B cell (primary cell): ENCODE results near the gene CD2. TPM values are rescaled to one million over a fixed set of nuclear protein-coding genes. Genes with fewer than 3 reads are reported as not detected.

Experiments
- ATAC-seq: fragments of 200-7000 bp; cut with Tn5 transposase; one replicate; pipeline ENCODE4 v1.10.0; 2021; ENCODE audit warnings: low read depth, mild to moderate bottlenecking, moderate number of reproducible peaks, moderate library complexity
- CTCF ChIA-PET: fragments of 350-600 bp; sonication (Branson Sonifier 250); formaldehyde crosslinking; loops from one replicate; lab custom pipeline; 2021; ENCODE audit warnings: antibody characterized with exemption, inconsistent platforms; lab: Charles Lee
- POLR2A ChIA-PET: fragments of 350-600 bp; sonication (Branson Sonifier 250); formaldehyde crosslinking; loops from one replicate; lab custom pipeline; 2021; ENCODE audit warnings: antibody characterized with exemption; lab: Charles Lee
- DNase-seq: peaks from one replicate; pipeline ENCODE4 v3.0.0; 2013
- H2AFZ ChIP-seq: 2 replicates; pipeline ENCODE4 v1.6.1; 2012; ENCODE audit warnings: mild to moderate bottlenecking, low read depth, low read length; ENCODE audit not compliant: insufficient read depth, poor library complexity, severe bottlenecking
- H3K27ac ChIP-seq, 2 donors: 1 replicate in 1 of 2; 2 replicates in 1 of 2; pipeline ENCODE4 v1.5.1; 2012 to 2013; ENCODE audit warnings: low read length in 2 of 2, mild to moderate bottlenecking in 2 of 2, moderate library complexity in 1 of 2
- H3K27me3 ChIP-seq, 4 experiments: fragments of 200-600 bp in 1 of 4; sonication (generic) in 1 of 4; replicated peaks in 1 of 4; 1 replicate in 2 of 4; 2 replicates in 2 of 4; pipeline versions ENCODE4 v1.6.1 to v1.7.0; 2013 to 2016; ENCODE audit warnings: low read length in 3 of 4, mild to moderate bottlenecking in 2 of 4, mixed read lengths in 1 of 4, moderate library complexity in 1 of 4; ENCODE audit not compliant: insufficient read depth in 4 of 4, control insufficient read depth in 3 of 4; ENCODE audit errors: control extremely low read depth in 1 of 4
- H3K36me3 ChIP-seq, 2 experiments: replicated peaks in 1 of 2; 1 replicate in 1 of 2; 2 replicates in 1 of 2; pipeline versions ENCODE4 v1.6.1 to v1.7.1; 2013; ENCODE audit warnings: low read length in 1 of 2; ENCODE audit not compliant: insufficient read depth in 2 of 2, control insufficient read depth in 1 of 2; ENCODE audit errors: control extremely low read depth in 1 of 2, extremely low read depth in 1 of 2
- H3K4me1 ChIP-seq, 2 donors: fragments of 200-600 bp in 1 of 2; sonication (generic) in 1 of 2; 1 replicate in 1 of 2; 2 replicates in 1 of 2; pipeline versions ENCODE4 v1.5.1 to v1.6.1; 2013 to 2017; ENCODE audit warnings: low read length in 2 of 2; ENCODE audit not compliant: control insufficient read depth in 2 of 2, insufficient read depth in 2 of 2
- H3K4me2 ChIP-seq: replicated peaks from 2 replicates; pipeline ENCODE3; 2012; ENCODE audit warnings: mild to moderate bottlenecking, low read depth, low read length; ENCODE audit not compliant: poor library complexity, severe bottlenecking
- H3K4me3 ChIP-seq, 5 experiments: fragments of 200-600 bp in 1 of 5; sonication (generic) in 1 of 5; 1 replicate in 3 of 5; 2 replicates in 2 of 5; pipeline versions ENCODE4 v1.5.1 to v1.7.0; 2011 to 2016; ENCODE audit warnings: low read length in 4 of 5, mild to moderate bottlenecking in 4 of 5, low read depth in 2 of 5, control low read depth in 1 of 5, moderate library complexity in 1 of 5; ENCODE audit not compliant: insufficient read depth in 1 of 5; ENCODE audit errors: control extremely low read depth in 1 of 5, extremely low read depth in 1 of 5
- H3K79me2 ChIP-seq: fragments of 200-600 bp; sonication (generic); one replicate; pipeline ENCODE4 v1.6.0; 2016; ENCODE audit warnings: low read length; ENCODE audit not compliant: control insufficient read depth, insufficient read depth
- H3K9ac ChIP-seq: fragments of 200-600 bp; sonication (generic); 2 replicates; pipeline ENCODE4 v1.6.1; 2017; ENCODE audit warnings: mild to moderate bottlenecking, low read length, moderate library complexity
- H3K9me3 ChIP-seq, 3 donors: one replicate each; pipeline versions ENCODE4 v1.6.1 to v1.7.1; 2013; ENCODE audit warnings: low read length in 2 of 3; ENCODE audit not compliant: control insufficient read depth in 2 of 3, insufficient read depth in 1 of 3; ENCODE audit errors: control extremely low read depth in 1 of 3
- H4K20me1 ChIP-seq: 2 replicates; pipeline ENCODE4 v1.6.0; 2012; ENCODE audit warnings: mild to moderate bottlenecking, low read length; ENCODE audit not compliant: insufficient read depth, control insufficient read depth, poor library complexity, severe bottlenecking
- H3K27ac Mint-ChIP-seq: one replicate; pipeline ENCODE4 v1.8.0; 2021; ENCODE audit warnings: mixed read lengths
- H3K27me3 Mint-ChIP-seq: one replicate; pipeline ENCODE4 v1.8.0; 2021; ENCODE audit warnings: mixed read lengths
- H3K4me1 Mint-ChIP-seq: one replicate; pipeline ENCODE4 v1.8.0; 2021; ENCODE audit warnings: mixed read lengths
- H3K4me3 Mint-ChIP-seq: one replicate; pipeline ENCODE4 v1.8.0; 2021; ENCODE audit warnings: mixed read lengths
- H3K9me3 Mint-ChIP-seq: one replicate; pipeline ENCODE4 v1.8.0; 2022; ENCODE audit warnings: mixed read lengths; ENCODE audit not compliant: insufficient read depth
- CTCF ChIP-seq: fragments of 200-600 bp; IDR thresholded peaks from one replicate; pipeline ENCODE4 v1.8.0; 2022; ENCODE audit warnings: antibody characterized with exemption, mild to moderate bottlenecking
- EZH2 ChIP-seq: IDR thresholded peaks from 2 replicates; pipeline ENCODE4 v1.6.1; 2012; ENCODE audit warnings: borderline replicate concordance, low read depth, mild to moderate bottlenecking, moderate library complexity, low read length; ENCODE audit not compliant: insufficient read depth, poor library complexity, severe bottlenecking
- WGBS: methylation state at CpG from one replicate; pipeline ENCODE4 v1.1.5; 2013; ENCODE audit warnings: missing lambda C conversion rate; ENCODE audit not compliant: insufficient coverage; 5-methylcytosine and 5-hydroxymethylcytosine counted together
- intact Hi-C: fragments of 100-400 bp; cut with micrococcal nuclease; formaldehyde crosslinking; loops from one replicate; pipeline ENCODE4 v1.10.0; 2022
- polyA plus RNA-seq: library from polyadenylated mRNA; depleted of rRNA; stranded (reverse); fragments of >200 nt; gene quantifications from 2 replicates; pipeline ENCODE4 v1.2.3, GENCODE V29; 2012
- total RNA-seq, 2 donors: library from RNA; stranded (reverse); fragments of 120-200 nt in 1 of 2; gene quantifications; 1 replicate in 1 of 2; 2 replicates in 1 of 2; pipeline versions ENCODE4 v1.2.3 to v1.2.4, GENCODE V29; 2013 to 2022

Gene CD2
- total and polyA plus RNA-seq, 2 donors (not counting 1 experiment from before 2014, with no cell fraction given) = 0.52 to 0.74 TPM

GRCh38 chr1:116732726-116733125 is 21.5 kb upstream of the CD2 start:
- H3K4me1 Mint-ChIP-seq = peaks cover 7% of the 10 kb centered on the region
- Histone ChIP-seq H3K4me2 (no peak overlapping the region), H3K79me2 (no peaks in the 10 kb centered on the region), H2AFZ (no peak overlapping the region), H3K36me3 (no peaks in the 10 kb centered on the region), H3K27ac (no peak overlapping the region), H3K27me3 (no peaks in the 10 kb centered on the region), H3K9ac (no peak overlapping the region), H3K4me1 (peaks cover 4 to 6% of the 10 kb centered on the region in 2 donors), H3K9me3 (no peaks in the 10 kb centered on the region), H4K20me1 (no peaks in the 10 kb centered on the region), H3K4me3 (no peak overlapping the region)
- H3K4me3 Mint-ChIP-seq = no peak overlapping the region
- no peaks in the 10 kb centered on the region for H3K9me3 Mint-ChIP-seq
- CTCF ChIA-PET = interaction anchor here (0.6 to 2.6 kb wide), 3 partner anchors 8 to 780 kb away, joined by 3 to 11 read pairs (median 3); no protein-coding TSS in a partner anchor
- POLR2A ChIA-PET = no interaction called here
- no peak for TF ChIP-seq CTCF
- no peak for TF ChIP-seq EZH2
- DNase-seq = no peak
- intact Hi-C loops = no loop called here
- H3K27me3 Mint-ChIP-seq = peaks cover 8% of the 10 kb centered on the region
- ATAC-seq = no peak
- no peak overlapping the region for H3K27ac Mint-ChIP-seq
- 86% methylated on average over 3 of the region's 6 CpGs for WGBS

- Histone ChIP-seq H3K4me1 (peaks cover 14 to 16% of the 10 kb centered on the region in 2 donors), H3K9me3 (no peaks in the 10 kb centered on the region), H3K4me3 (no peak overlapping the region), H2AFZ (no peak overlapping the region), H3K4me2 (no peak overlapping the region), H3K27me3 (no peaks in the 10 kb centered on the region), H3K27ac (no peak overlapping the region), H3K36me3 (no peaks in the 10 kb centered on the region), H4K20me1 (no peaks in the 10 kb centered on the region), H3K79me2 (no peaks in the 10 kb centered on the region), H3K9ac (no peak overlapping the region)
- CTCF ChIA-PET = interaction anchor here (0.6 to 2.6 kb wide), 5 partner anchors 9 to 395 kb away, joined by 3 to 11 read pairs (median 3); no protein-coding TSS in a partner anchor
- peaks cover 17% of the 10 kb centered on the region for H3K4me1 Mint-ChIP-seq
- peaks cover 8% of the 10 kb centered on the region for H3K27me3 Mint-ChIP-seq
- intact Hi-C loops = no loop called here
- DNase-seq = no peak
- H3K27ac Mint-ChIP-seq = no peak overlapping the region
- POLR2A ChIA-PET = no interaction called here
- H3K4me3 Mint-ChIP-seq = no peak overlapping the region
- 100% methylated on average over 3 of the region's 5 CpGs for WGBS
- H3K9me3 Mint-ChIP-seq = no peaks in the 10 kb centered on the region
- no peak for ATAC-seq
- no peak for TF ChIP-seq CTCF
These were observed 20.5 kb upstream of the CD2 start for GRCh38 chr1:116733476-116734365.
